Neural progenitor cell (in vitro differentiated cells): ENCODE measurements around the gene CTF1. TPM values are rescaled to one million over a fixed set of nuclear protein-coding genes. Genes with fewer than 3 reads are reported as not detected.

Source experiments
- DNase-seq: peaks from one replicate; pipeline ENCODE4 v3.0.0-alpha.2; 2016; ENCODE audit warnings: low spot score
- H2AFZ ChIP-seq: fragments of 200-600 bp; sonication (generic); replicated peaks from 2 replicates; pipeline ENCODE4 v1.6.1; 2016; ENCODE audit warnings: antibody characterized with exemption
- H3F3A ChIP-seq: fragments of 200-600 bp; sonication (generic); 2 replicates; pipeline ENCODE4 v1.6.1; 2016; ENCODE audit warnings: antibody characterized with exemption, low read depth
- H3K27ac ChIP-seq: fragments of 200-600 bp; sonication (generic); 2 replicates; pipeline ENCODE4 v1.5.1; 2016; ENCODE audit warnings: mild to moderate bottlenecking
- H3K27me3 ChIP-seq: fragments of 200-600 bp; sonication (generic); 2 replicates; pipeline ENCODE4 v1.6.1; 2016; ENCODE audit warnings: mild to moderate bottlenecking, moderate library complexity
- H3K36me3 ChIP-seq: fragments of 200-600 bp; sonication (generic); 2 replicates; pipeline ENCODE4 v1.5.1; 2016
- H3K4me1 ChIP-seq: fragments of 200-600 bp; sonication (generic); 2 replicates; pipeline ENCODE4 v1.6.1; 2016; ENCODE audit warnings: mixed run types
- H3K4me2 ChIP-seq: fragments of 200-600 bp; sonication (generic); 2 replicates; pipeline ENCODE4 v1.6.1; 2016
- H3K4me3 ChIP-seq: fragments of 200-600 bp; sonication (generic); 2 replicates; pipeline ENCODE4 v1.5.1; 2016
- H3K79me2 ChIP-seq: fragments of 200-600 bp; sonication (generic); 2 replicates; pipeline ENCODE4 v1.6.1; 2016; ENCODE audit warnings: low read depth
- H3K9ac ChIP-seq: fragments of 200-600 bp; sonication (generic); 2 replicates; pipeline ENCODE4 v1.6.1; 2016
- H3K9me3 ChIP-seq: fragments of 200-600 bp; sonication (generic); 2 replicates; pipeline ENCODE4 v1.5.1; 2016; ENCODE audit warnings: low read depth
- H4K20me1 ChIP-seq: fragments of 200-600 bp; sonication (generic); 2 replicates; pipeline ENCODE4 v1.6.1; 2016; ENCODE audit warnings: low read depth
- H3K27ac Mint-ChIP-seq: 3 replicates; pipeline ENCODE4 v1.8.0; 2021; ENCODE audit warnings: mixed read lengths
- H3K27me3 Mint-ChIP-seq: 2 replicates; pipeline ENCODE4 v1.8.0; 2022; ENCODE audit warnings: low read depth, mild to moderate bottlenecking, inconsistent platforms, moderate library complexity, mixed read lengths; ENCODE audit not compliant: insufficient read depth
- H3K36me3 Mint-ChIP-seq: 3 replicates; pipeline ENCODE4 v1.8.0; 2021; ENCODE audit warnings: mixed read lengths
- H3K4me1 Mint-ChIP-seq: 3 replicates; pipeline ENCODE4 v1.8.0; 2021; ENCODE audit warnings: mixed read lengths
- H3K4me3 Mint-ChIP-seq: 3 replicates; pipeline ENCODE4 v1.8.0; 2021; ENCODE audit warnings: mild to moderate bottlenecking, moderate library complexity, mixed read lengths
- H3K9me3 Mint-ChIP-seq: 3 replicates; pipeline ENCODE4 v1.8.0; 2020; ENCODE audit warnings: mixed read lengths
- CTCF ChIP-seq: fragments of 200-600 bp; sonication (generic); IDR thresholded peaks from 2 replicates; pipeline ENCODE4 v1.5.1; 2017; ENCODE audit warnings: antibody characterized with exemption, mild to moderate bottlenecking
- EZH2 ChIP-seq: fragments of 200-600 bp; sonication (generic); IDR thresholded peaks from 2 replicates; pipeline ENCODE4 v1.6.1; 2017; ENCODE audit warnings: antibody characterized with exemption, mild to moderate bottlenecking, moderate library complexity
- EZH2phosphoT487 ChIP-seq: fragments of 200-600 bp; sonication (generic); IDR thresholded peaks from 2 replicates; pipeline ENCODE4 v1.6.1; 2017; ENCODE audit warnings: antibody characterized with exemption
- total RNA-seq: library from RNA; depleted of rRNA; stranded (reverse); fragments of >200 nt; gene quantifications from 2 replicates; pipeline ENCODE4 v1.2.3, GENCODE V29; 2015; ENCODE audit warnings: low replicate concordance

The CTF1 gene
- total RNA-seq = 0.39 and 1.5 TPM in 2 replicates

- peak within 1 kb of the TSS; percentile 83 for H3K27ac ChIP-seq
- H3K36me3 ChIP-seq = no peaks in the 10 kb centered on the region
- peaks cover 8% of the 10 kb centered on the region for H3K79me2 ChIP-seq
- no peaks in the 10 kb centered on the region for H3K9me3 ChIP-seq
- Mint-ChIP-seq H3K27ac (peak within 1 kb of the TSS; percentile 97), H3K4me1 (peaks cover 34% of the 10 kb centered on the region), H3K27me3 (peaks cover 18% of the 10 kb centered on the region), H3K36me3 (peaks cover 2% of the 10 kb centered on the region), H3K4me3 (peak within 1 kb of the TSS; percentile 91), H3K9me3 (no peaks in the 10 kb centered on the region)
- peaks cover 16% of the 10 kb centered on the region for H3K4me1 ChIP-seq
- no peak for TF ChIP-seq EZH2
- no peak for TF ChIP-seq EZH2phosphoT487
- TF ChIP-seq CTCF = no peak
- H3K27me3 ChIP-seq = peaks cover 25% of the 10 kb centered on the region
- no peaks in the 10 kb centered on the region for H4K20me1 ChIP-seq
- H2AFZ ChIP-seq = peak within 1 kb of the TSS; percentile 65
- no peak within 1 kb of the TSS for H3K9ac ChIP-seq
- H3F3A ChIP-seq = peaks cover 50% of the 10 kb centered on the region
- peak within 1 kb of the TSS; percentile 84 for H3K4me2 ChIP-seq
- peak within 1 kb of the TSS; percentile 69 for H3K4me3 ChIP-seq
- DNase-seq = peak; percentile 92
Observed at GRCh38 chr16:30896261-30896888, at the start of gene CTF1. CTF1 (plus strand) TSS chr16:30896614; CDS start chr16:30896644, 30 bp downstream.

- Histone ChIP-seq H3K4me1 (no peaks in the 10 kb centered on the region), H3K79me2 (no peaks in the 10 kb centered on the region), H3K9ac (no peak overlapping the region), H3K27ac (no peak overlapping the region), H3K9me3 (no peaks in the 10 kb centered on the region), H4K20me1 (no peaks in the 10 kb centered on the region), H2AFZ (no peak overlapping the region), H3K4me3 (no peak overlapping the region), H3K36me3 (no peaks in the 10 kb centered on the region), H3K27me3 (no peaks in the 10 kb centered on the region), H3F3A (peaks cover 11% of the 10 kb centered on the region), H3K4me2 (no peak overlapping the region)
- no peak overlapping the region for H3K27ac Mint-ChIP-seq
- peaks cover 4% of the 10 kb centered on the region for H3K27me3 Mint-ChIP-seq
- H3K36me3 Mint-ChIP-seq = peaks cover 7% of the 10 kb centered on the region
- H3K4me3 Mint-ChIP-seq = no peak overlapping the region
- H3K9me3 Mint-ChIP-seq = peaks cover 4% of the 10 kb centered on the region
- DNase-seq = peak; percentile 11
- peaks cover 10% of the 10 kb centered on the region for H3K4me1 Mint-ChIP-seq
- TF ChIP-seq EZH2phosphoT487 (no peak), EZH2 (no peak), CTCF (no peak)
Observed at GRCh38 chr16:30846649-30847402, 49.6 kb upstream of the CTF1 start.

GRCh38 chr16:30850246-30850645, 46.2 kb upstream of the CTF1 start:
- Histone ChIP-seq H3K79me2 (no peaks in the 10 kb centered on the region), H3F3A (peaks cover 6% of the 10 kb centered on the region), H3K27ac (no peak overlapping the region), H3K4me1 (no peaks in the 10 kb centered on the region), H3K9ac (no peak overlapping the region), H3K9me3 (no peaks in the 10 kb centered on the region), H3K36me3 (no peaks in the 10 kb centered on the region), H4K20me1 (no peaks in the 10 kb centered on the region), H3K4me3 (no peak overlapping the region), H3K27me3 (no peaks in the 10 kb centered on the region), H3K4me2 (no peak overlapping the region), H2AFZ (no peak overlapping the region)
- peaks cover 13% of the 10 kb centered on the region for H3K36me3 Mint-ChIP-seq
- H3K4me3 Mint-ChIP-seq = no peak overlapping the region
- TF ChIP-seq EZH2 (no peak), CTCF (no peak), EZH2phosphoT487 (no peak)
- H3K4me1 Mint-ChIP-seq = peaks cover 2% of the 10 kb centered on the region
- no peaks in the 10 kb centered on the region for H3K9me3 Mint-ChIP-seq
- no peak overlapping the region for H3K27ac Mint-ChIP-seq
- no peak for DNase-seq
- peaks cover 3% of the 10 kb centered on the region for H3K27me3 Mint-ChIP-seq
